ENCODE data around the gene SIGLEC12.
"Not testable (repeated sequence)": the region's sequence is repeated elsewhere in the genome, so short reads cannot be mapped to it uniquely, and the experiment has no call there.

The SIGLEC12 gene

GRCh38 chr19:51524666-51525264, 23.2 kb upstream of the SIGLEC12 start:
- DNase-seq (ENCODE audit: low read depth), result no peak

- no peak for DNase-seq (ENCODE audit: low read depth)
Observed at GRCh38 chr19:51521781-51522180, 20.2 kb upstream of the SIGLEC12 start.

- no peak for DNase-seq (ENCODE audit: low read depth)
Observed at GRCh38 chr19:51521357-51521756, 19.8 kb upstream of the SIGLEC12 start.

- no peak for DNase-seq (ENCODE audit: low read depth)
Observed at GRCh38 chr19:51520728-51521127, 19.1 kb upstream of the SIGLEC12 start.

- DNase-seq (ENCODE audit: low read depth), result no peak
Observed at GRCh38 chr19:51514866-51515481, 13.4 kb upstream of the SIGLEC12 start.

- no peak for DNase-seq (ENCODE audit: low read depth)
Observed at GRCh38 chr19:51513968-51514367, 12.4 kb upstream of the SIGLEC12 start.

GRCh38 chr19:51511353-51511752, 9.8 kb upstream of the SIGLEC12 start:
- DNase-seq (ENCODE audit: low read depth), result no peak

GRCh38 chr19:51509823-51510660, 8.4 kb upstream of the SIGLEC12 start:
- DNase-seq (ENCODE audit: low read depth), result no peak

- no peak for DNase-seq (ENCODE audit: low read depth)
Observed at GRCh38 chr19:51508059-51508733, 6.6 kb upstream of the SIGLEC12 start.

GRCh38 chr19:51507640-51508058, 6.0 kb upstream of the SIGLEC12 start:
- DNase-seq (ENCODE audit: low read depth), result no peak

GRCh38 chr19:51507192-51507591, 5.6 kb upstream of the SIGLEC12 start:
- no peak for DNase-seq (ENCODE audit: low read depth)

- DNase-seq (ENCODE audit: low read depth), result no peak
Observed at GRCh38 chr19:51505904-51506303, 4.3 kb upstream of the SIGLEC12 start.

GRCh38 chr19:51503896-51504295, 2.3 kb upstream of the SIGLEC12 start:
- DNase-seq (ENCODE audit: low read depth), result no peak

- no peak for DNase-seq (ENCODE audit: low read depth)
Observed at GRCh38 chr19:51503286-51503817, 1.8 kb upstream of the SIGLEC12 start.

- DNase-seq (ENCODE audit: low read depth), result not testable (repeated sequence)
Observed at GRCh38 chr19:51500931-51501330, 669 bp downstream of the SIGLEC12 start.

- no peak for DNase-seq (ENCODE audit: low read depth)
Observed at GRCh38 chr19:51497666-51498065, 3.9 kb downstream of the SIGLEC12 start.

- no peak for DNase-seq (ENCODE audit: low read depth)
Observed at GRCh38 chr19:51493776-51494175, 7.8 kb downstream of the SIGLEC12 start.

GRCh38 chr19:51491586-51491985, 10.0 kb downstream of the SIGLEC12 start:
- DNase-seq (ENCODE audit: low read depth), result no peak

GRCh38 chr19:51490676-51491075, 10.9 kb downstream of the SIGLEC12 start:
- no peak for DNase-seq (ENCODE audit: low read depth)

- DNase-seq (ENCODE audit: low read depth), result no peak
Observed at GRCh38 chr19:51489113-51489512, 12.5 kb downstream of the SIGLEC12 start.

- DNase-seq (ENCODE audit: low read depth), result no peak
Observed at GRCh38 chr19:51488491-51488890, 13.1 kb downstream of the SIGLEC12 start.

- no peak for DNase-seq (ENCODE audit: low read depth)
Observed at GRCh38 chr19:51485960-51486660, 15.5 kb downstream of the SIGLEC12 start.

Data from stimulated activated CD8-positive, alpha-beta memory T cell treated with anti-CD3 and anti-CD28 coated beads, Interleukin-15, amount 100 ng/mL, for 1 hour (primary cell).